Activated CD8-positive, alpha-beta T cell treated with anti-CD3 and anti-CD28 coated beads, Interleukin-2, amount 10 ng/mL, durations not matched to agents 7 days and 5 days (primary cell): ENCODE measurements around the gene INHBC. TPM values are rescaled to one million over a fixed set of nuclear protein-coding genes. Genes with fewer than 3 reads are reported as not detected.

Experiments used
- ATAC-seq: fragments of 150-1000 bp; cut with Tn5 transposase; one replicate; pipeline ENCODE4 v1.10.0; 2021; ENCODE audit warnings: moderate library complexity
- CTCF ChIA-PET: fragments of 350-600 bp; sonication (Branson Sonifier 250); formaldehyde crosslinking; loops from one replicate; lab custom pipeline; 2021; ENCODE audit warnings: antibody characterized with exemption; lab: Charles Lee
- POLR2A ChIA-PET: fragments of 350-600 bp; sonication (Branson Sonifier 250); formaldehyde crosslinking; loops from one replicate; lab custom pipeline; 2021; ENCODE audit warnings: antibody characterized with exemption; lab: Charles Lee
- DNase-seq: peaks from one replicate; pipeline ENCODE4 v3.0.0-alpha.2; 2020
- H3K27ac Mint-ChIP-seq: one replicate; pipeline ENCODE4 v1.8.0; 2021; ENCODE audit warnings: mild to moderate bottlenecking, mixed read lengths
- H3K27me3 Mint-ChIP-seq: one replicate; pipeline ENCODE4 v1.8.0; 2021; ENCODE audit warnings: low read depth, mixed read lengths
- H3K36me3 Mint-ChIP-seq: one replicate; pipeline ENCODE4 v1.8.0; 2021; ENCODE audit warnings: low read depth, mixed read lengths
- H3K4me1 Mint-ChIP-seq: one replicate; pipeline ENCODE4 v1.8.0; 2021; ENCODE audit warnings: low read depth, mixed read lengths
- H3K4me3 Mint-ChIP-seq: one replicate; pipeline ENCODE4 v1.8.0; 2021; ENCODE audit warnings: mild to moderate bottlenecking, mixed read lengths
- H3K9me3 Mint-ChIP-seq: one replicate; pipeline ENCODE4 v1.8.0; 2022; ENCODE audit warnings: mixed read lengths; ENCODE audit not compliant: insufficient read depth
- total RNA-seq, 2 experiments: library from RNA; stranded (reverse); gene quantifications; one replicate each; pipeline ENCODE4 v1.2.3, GENCODE V29; 2021

Gene INHBC
- total RNA-seq, 2 experiments from 2014 or later = not detected

DNA sequence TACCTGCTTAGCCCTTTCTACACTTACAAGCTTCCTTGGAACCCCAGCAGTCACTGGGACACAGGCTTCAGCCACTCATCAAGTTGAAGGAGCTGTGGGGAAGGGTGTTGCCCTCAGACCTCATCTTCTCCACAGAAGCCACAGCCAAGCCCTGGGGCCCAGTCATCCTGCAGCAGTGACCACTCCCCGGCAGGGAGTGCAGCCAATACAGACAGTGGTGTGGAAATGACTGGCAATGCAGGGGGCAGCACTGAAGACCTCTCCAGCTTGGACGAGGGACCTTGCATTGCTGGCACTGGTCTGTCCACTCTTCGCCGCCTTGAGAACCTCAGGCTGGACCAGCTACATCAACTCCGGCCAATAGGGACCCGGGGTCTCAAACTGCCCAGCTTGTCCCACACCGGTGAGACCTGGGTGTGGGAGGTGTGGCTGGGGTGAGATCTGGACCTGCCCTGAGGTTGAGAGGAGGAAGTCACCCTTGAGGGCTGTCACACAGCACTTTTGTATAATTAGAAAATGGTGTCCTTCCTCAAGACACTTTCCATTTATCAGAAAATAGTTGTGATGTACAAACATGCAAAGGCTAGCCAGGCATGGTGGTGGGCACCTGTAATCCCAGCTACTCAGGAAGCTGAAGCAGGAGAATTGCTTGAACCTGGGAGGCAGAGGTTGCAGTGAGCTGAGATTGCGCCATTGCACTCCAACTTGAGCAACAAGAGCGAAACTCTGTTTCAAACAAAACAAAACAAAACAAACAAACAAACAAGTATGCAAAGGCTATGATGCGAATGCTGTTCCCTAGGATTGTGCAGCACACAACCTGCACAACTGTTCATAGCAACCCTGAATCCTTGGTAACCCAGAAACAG lies 34.9 kb downstream of the INHBC start:
- ATAC-seq = no peak
- no peak for DNase-seq
- peaks cover 41% of the 10 kb centered on the region for H3K4me1 Mint-ChIP-seq
- H3K27me3 Mint-ChIP-seq = no peaks in the 10 kb centered on the region
- CTCF ChIA-PET = interaction anchor here (3.0 to 5.2 kb wide), 2 partner anchors 11 kb away, joined by 8 to 23 read pairs; partner anchors contain the start of genes ARHGAP9 and GLI1
- no peak overlapping the region for H3K27ac Mint-ChIP-seq
- H3K36me3 Mint-ChIP-seq = peaks cover 64% of the 10 kb centered on the region
- H3K9me3 Mint-ChIP-seq = no peaks in the 10 kb centered on the region
- POLR2A ChIA-PET = interaction anchor here (1.1 to 1.4 kb wide), 2 partner anchors 9 to 11 kb away, joined by 4 to 7 read pairs; no protein-coding TSS in a partner anchor
- H3K4me3 Mint-ChIP-seq = no peak overlapping the region

DNA sequence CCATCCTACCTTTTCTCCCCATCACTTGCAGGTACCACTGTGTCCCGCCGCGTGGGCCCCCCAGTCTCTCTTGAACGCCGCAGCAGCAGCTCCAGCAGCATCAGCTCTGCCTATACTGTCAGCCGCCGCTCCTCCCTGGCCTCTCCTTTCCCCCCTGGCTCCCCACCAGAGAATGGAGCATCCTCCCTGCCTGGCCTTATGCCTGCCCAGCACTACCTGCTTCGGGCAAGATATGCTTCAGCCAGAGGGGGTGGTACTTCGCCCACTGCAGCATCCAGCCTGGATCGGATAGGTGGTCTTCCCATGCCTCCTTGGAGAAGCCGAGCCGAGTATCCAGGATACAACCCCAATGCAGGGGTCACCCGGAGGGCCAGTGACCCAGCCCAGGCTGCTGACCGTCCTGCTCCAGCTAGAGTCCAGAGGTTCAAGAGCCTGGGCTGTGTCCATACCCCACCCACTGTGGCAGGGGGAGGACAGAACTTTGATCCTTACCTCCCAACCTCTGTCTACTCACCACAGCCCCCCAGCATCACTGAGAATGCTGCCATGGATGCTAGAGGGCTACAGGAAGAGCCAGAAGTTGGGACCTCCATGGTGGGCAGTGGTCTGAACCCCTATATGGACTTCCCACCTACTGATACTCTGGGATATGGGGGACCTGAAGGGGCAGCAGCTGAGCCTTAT lies 35.8 kb downstream of the INHBC start:
- no peak for DNase-seq
- H3K4me3 Mint-ChIP-seq = no peak overlapping the region
- H3K27ac Mint-ChIP-seq = no peak overlapping the region
- CTCF ChIA-PET = interaction anchor here (3.0 to 5.2 kb wide), 3 partner anchors 8 to 12 kb away, joined by 8 to 24 read pairs (median 23); partner anchors contain the start of genes ARHGAP9 and GLI1
- POLR2A ChIA-PET = interaction anchor here (1.4 to 2.8 kb wide), 2 partner anchors 8 kb away, joined by 7 to 11 read pairs; no protein-coding TSS in a partner anchor
- no peak for ATAC-seq
- no peaks in the 10 kb centered on the region for H3K27me3 Mint-ChIP-seq
- H3K4me1 Mint-ChIP-seq = peaks cover 44% of the 10 kb centered on the region
- H3K36me3 Mint-ChIP-seq = peaks cover 69% of the 10 kb centered on the region
- H3K9me3 Mint-ChIP-seq = no peaks in the 10 kb centered on the region

DNA sequence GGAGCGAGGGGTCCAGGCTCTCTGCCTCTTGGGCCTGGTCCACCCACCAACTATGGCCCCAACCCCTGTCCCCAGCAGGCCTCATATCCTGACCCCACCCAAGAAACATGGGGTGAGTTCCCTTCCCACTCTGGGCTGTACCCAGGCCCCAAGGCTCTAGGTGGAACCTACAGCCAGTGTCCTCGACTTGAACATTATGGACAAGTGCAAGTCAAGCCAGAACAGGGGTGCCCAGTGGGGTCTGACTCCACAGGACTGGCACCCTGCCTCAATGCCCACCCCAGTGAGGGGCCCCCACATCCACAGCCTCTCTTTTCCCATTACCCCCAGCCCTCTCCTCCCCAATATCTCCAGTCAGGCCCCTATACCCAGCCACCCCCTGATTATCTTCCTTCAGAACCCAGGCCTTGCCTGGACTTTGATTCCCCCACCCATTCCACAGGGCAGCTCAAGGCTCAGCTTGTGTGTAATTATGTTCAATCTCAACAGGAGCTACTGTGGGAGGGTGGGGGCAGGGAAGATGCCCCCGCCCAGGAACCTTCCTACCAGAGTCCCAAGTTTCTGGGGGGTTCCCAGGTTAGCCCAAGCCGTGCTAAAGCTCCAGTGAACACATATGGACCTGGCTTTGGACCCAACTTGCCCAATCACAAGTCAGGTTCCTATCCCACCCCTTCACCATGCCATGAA lies 36.5 kb downstream of the INHBC start:
- no peaks in the 10 kb centered on the region for H3K27me3 Mint-ChIP-seq
- no peak overlapping the region for H3K4me3 Mint-ChIP-seq
- H3K9me3 Mint-ChIP-seq = no peaks in the 10 kb centered on the region
- no peak for ATAC-seq
- H3K27ac Mint-ChIP-seq = no peak overlapping the region
- POLR2A ChIA-PET = interaction anchor here (0.5 to 2.8 kb wide), 2 partner anchors 9 to 359 kb away, joined by 3 to 11 read pairs; no protein-coding TSS in a partner anchor
- CTCF ChIA-PET = interaction anchor here (3.0 to 5.2 kb wide), 3 partner anchors 9 to 12 kb away, joined by 8 to 24 read pairs (median 23); partner anchors contain the start of genes ARHGAP9 and GLI1
- H3K4me1 Mint-ChIP-seq = peaks cover 47% of the 10 kb centered on the region
- DNase-seq = no peak
- peaks cover 75% of the 10 kb centered on the region for H3K36me3 Mint-ChIP-seq

DNA sequence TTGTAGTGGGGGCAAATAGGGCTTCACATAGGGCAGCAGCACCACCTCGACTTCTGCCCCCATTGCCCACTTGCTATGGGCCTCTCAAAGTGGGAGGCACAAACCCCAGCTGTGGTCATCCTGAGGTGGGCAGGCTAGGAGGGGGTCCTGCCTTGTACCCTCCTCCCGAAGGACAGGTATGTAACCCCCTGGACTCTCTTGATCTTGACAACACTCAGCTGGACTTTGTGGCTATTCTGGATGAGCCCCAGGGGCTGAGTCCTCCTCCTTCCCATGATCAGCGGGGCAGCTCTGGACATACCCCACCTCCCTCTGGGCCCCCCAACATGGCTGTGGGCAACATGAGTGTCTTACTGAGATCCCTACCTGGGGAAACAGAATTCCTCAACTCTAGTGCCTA lies 37.1 kb downstream of the INHBC start:
- ChIA-PET POLR2A (interaction anchor here (2.8 kb wide), 1 partner anchor 10 kb away, joined by 11 read pairs; no protein-coding TSS in a partner anchor), CTCF (interaction anchor here (3.0 to 5.2 kb wide), 3 partner anchors 9 to 13 kb away, joined by 8 to 24 read pairs (median 23); partner anchors contain the start of genes ARHGAP9 and GLI1)
- peaks cover 51% of the 10 kb centered on the region for H3K4me1 Mint-ChIP-seq

DNA sequence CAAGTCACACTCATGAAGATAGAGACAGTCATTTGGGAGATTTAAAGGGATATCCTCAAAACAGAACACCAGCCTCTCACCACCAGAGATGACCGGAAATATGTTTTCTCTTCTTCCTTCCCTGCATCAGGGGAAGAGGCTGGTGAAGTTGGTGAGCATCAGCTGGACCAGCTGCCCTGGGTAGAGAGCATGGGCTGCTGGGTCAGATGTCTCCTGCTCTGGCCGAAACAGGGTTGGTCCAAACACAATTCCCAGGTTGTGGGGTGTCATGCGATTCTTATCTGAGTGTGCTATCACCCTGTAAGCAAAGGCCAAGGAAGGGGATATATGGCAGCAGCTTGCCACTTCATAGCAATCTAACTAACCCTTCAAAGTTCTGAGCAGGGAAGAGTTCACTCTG lies 37.8 kb downstream of the INHBC start:
- Mint-ChIP-seq H3K27ac (no peak overlapping the region), H3K4me3 (no peak overlapping the region), H3K4me1 (peaks cover 50% of the 10 kb centered on the region), H3K36me3 (peaks cover 82% of the 10 kb centered on the region), H3K9me3 (no peaks in the 10 kb centered on the region), H3K27me3 (no peaks in the 10 kb centered on the region)
- POLR2A ChIA-PET = interaction anchor here (2.8 kb wide), 1 partner anchor 10 kb away, joined by 11 read pairs; no protein-coding TSS in a partner anchor
- DNase-seq (no peak), ATAC-seq (no peak)
- CTCF ChIA-PET = interaction anchor here (3.0 to 5.2 kb wide), 3 partner anchors 8 to 14 kb away, joined by 8 to 24 read pairs (median 23); partner anchors contain the start of genes ARHGAP9 and GLI1

More for the DNA sequence above, 37.1 kb downstream of the INHBC start:
- H3K9me3 Mint-ChIP-seq = no peaks in the 10 kb centered on the region
- DNase-seq (no peak), ATAC-seq (no peak)
- no peak overlapping the region for H3K27ac Mint-ChIP-seq
- H3K36me3 Mint-ChIP-seq = peaks cover 81% of the 10 kb centered on the region
- H3K27me3 Mint-ChIP-seq = no peaks in the 10 kb centered on the region
- H3K4me3 Mint-ChIP-seq = no peak overlapping the region

DNA sequence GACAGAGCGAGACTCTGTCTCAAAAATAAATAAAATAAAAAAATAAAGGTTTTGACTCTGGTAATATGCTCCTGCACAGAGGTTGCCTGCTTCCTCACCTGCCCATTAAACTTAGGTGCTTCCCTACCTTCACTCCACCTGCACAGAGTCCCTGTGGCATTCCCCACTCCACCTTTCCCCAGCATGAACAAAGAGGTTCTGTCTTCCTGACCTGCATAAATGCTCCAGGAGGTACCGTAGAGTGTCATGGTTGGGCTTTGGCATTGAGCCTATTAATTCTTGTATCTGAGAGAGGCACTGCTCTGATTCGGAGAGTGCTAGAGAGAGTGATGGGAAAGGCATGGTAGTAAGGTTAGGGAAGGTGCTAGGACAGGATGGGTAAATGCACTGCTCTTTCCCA lies 38.8 kb downstream of the INHBC start:
- Mint-ChIP-seq H3K4me1 (peaks cover 59% of the 10 kb centered on the region), H3K27ac (peak overlapping the region; percentile 7)
- POLR2A ChIA-PET = interaction anchor here (0.8 to 1.4 kb wide), 2 partner anchors 15 to 47 kb away, joined by 3 to 6 read pairs; partner anchors contain the start of gene DDIT3

DNA sequence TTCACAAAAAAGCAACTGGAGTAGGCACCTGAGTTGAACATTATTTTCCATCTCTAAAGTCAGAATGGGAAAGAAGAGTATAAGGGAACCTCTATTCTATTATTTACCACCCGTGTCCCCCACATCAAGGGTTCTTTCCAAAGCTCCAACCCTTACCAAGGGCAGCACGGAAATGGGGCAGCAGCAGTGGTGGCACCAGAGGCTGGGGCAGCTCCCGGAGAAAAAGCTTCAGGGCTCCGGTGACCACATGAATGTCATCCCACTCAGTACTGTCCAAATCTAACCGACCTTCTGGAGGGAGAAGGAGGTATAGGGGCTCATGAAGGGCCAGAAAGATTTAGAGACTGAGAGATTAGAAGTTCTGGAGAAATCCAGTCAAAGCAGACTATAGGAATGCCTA lies 39.3 kb downstream of the INHBC start:
- H3K4me3 Mint-ChIP-seq = peak overlapping the region; percentile 48
- POLR2A ChIA-PET = interaction anchor here (0.8 to 1.4 kb wide), 2 partner anchors 15 to 46 kb away, joined by 3 to 6 read pairs; partner anchors contain the start of gene DDIT3

More for the DNA sequence above, 38.8 kb downstream of the INHBC start:
- Mint-ChIP-seq H3K27me3 (no peaks in the 10 kb centered on the region), H3K9me3 (no peaks in the 10 kb centered on the region), H3K4me3 (no peak overlapping the region), H3K36me3 (peaks cover 80% of the 10 kb centered on the region)
- ATAC-seq (no peak), DNase-seq (no peak)
- CTCF ChIA-PET = interaction anchor here (0.9 to 4.6 kb wide), 3 partner anchors 11 to 15 kb away, joined by 3 to 48 read pairs (median 24); partner anchors contain the start of gene GLI1

DNA sequence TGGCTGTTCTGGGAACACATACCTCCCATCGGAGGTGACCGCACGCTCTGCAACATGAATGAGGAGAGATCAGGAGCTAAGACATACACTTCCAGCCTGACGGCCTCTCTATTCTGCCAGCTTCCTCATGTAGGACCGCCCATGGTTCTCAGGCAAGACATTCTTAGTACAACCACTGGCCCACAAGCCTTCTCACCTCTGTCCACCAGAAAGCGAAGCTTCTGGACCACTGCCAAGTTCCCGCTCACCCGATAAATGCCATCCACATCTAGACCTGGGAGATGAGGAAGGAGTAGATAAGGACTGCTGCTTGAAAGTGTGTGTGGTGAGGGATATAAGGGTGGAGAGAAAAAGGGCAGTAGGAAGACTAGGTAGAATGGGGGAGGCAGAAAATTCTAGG lies 39.8 kb downstream of the INHBC start:
- Mint-ChIP-seq H3K4me3 (peak overlapping the region; percentile 48), H3K4me1 (peaks cover 69% of the 10 kb centered on the region), H3K36me3 (peaks cover 78% of the 10 kb centered on the region), H3K27ac (peak overlapping the region; percentile 14), H3K9me3 (no peaks in the 10 kb centered on the region), H3K27me3 (no peaks in the 10 kb centered on the region)
- ATAC-seq (no peak), DNase-seq (no peak)
- ChIA-PET POLR2A (interaction anchor here (1.1 to 8.0 kb wide), 3 partner anchors 9 to 46 kb away, joined by 3 to 74 read pairs (median 6); partner anchors contain the start of genes DDIT3 and GLI1), CTCF (interaction anchor here (4.1 to 4.6 kb wide), 2 partner anchors 12 to 16 kb away, joined by 24 to 48 read pairs; partner anchors contain the start of gene GLI1)

More for the DNA sequence above, 39.3 kb downstream of the INHBC start:
- Mint-ChIP-seq H3K9me3 (no peaks in the 10 kb centered on the region), H3K27ac (no peak overlapping the region), H3K4me1 (peaks cover 64% of the 10 kb centered on the region), H3K36me3 (peaks cover 83% of the 10 kb centered on the region), H3K27me3 (no peaks in the 10 kb centered on the region)
- no peak for DNase-seq
- CTCF ChIA-PET = interaction anchor here (0.9 to 4.6 kb wide), 3 partner anchors 12 to 15 kb away, joined by 3 to 48 read pairs (median 24); partner anchors contain the start of gene GLI1
- no peak for ATAC-seq

DNA sequence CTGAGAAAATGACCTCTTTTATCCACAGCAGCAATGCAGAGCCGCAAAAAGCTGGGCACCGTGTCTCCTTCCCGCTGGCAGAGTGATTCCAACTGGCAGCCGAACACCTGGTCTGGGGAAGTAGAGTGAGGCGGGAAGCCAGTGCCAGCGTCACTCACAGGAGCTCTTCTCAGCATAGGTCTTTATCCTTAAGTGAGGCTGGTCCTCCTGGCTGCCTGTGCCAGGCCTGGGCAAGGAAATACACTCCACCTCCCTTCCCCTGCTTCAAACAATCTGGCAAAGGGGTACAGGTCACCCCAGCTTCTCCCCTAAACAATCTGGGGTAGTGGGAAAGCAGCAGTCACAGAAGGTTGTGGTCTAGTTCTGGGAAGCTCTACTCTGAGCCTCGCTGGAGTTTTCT lies 40.3 kb downstream of the INHBC start:
- peak overlapping the region; percentile 14 for H3K27ac Mint-ChIP-seq
- no peak for ATAC-seq
- H3K27me3 Mint-ChIP-seq = no peaks in the 10 kb centered on the region
- CTCF ChIA-PET = interaction anchor here (4.1 to 4.6 kb wide), 2 partner anchors 12 to 16 kb away, joined by 24 to 48 read pairs; partner anchors contain the start of gene GLI1
- no peak for DNase-seq
- peaks cover 69% of the 10 kb centered on the region for H3K4me1 Mint-ChIP-seq
- H3K9me3 Mint-ChIP-seq = no peaks in the 10 kb centered on the region
- peaks cover 74% of the 10 kb centered on the region for H3K36me3 Mint-ChIP-seq
- peak overlapping the region; percentile 48 for H3K4me3 Mint-ChIP-seq
- POLR2A ChIA-PET = interaction anchor here (1.1 to 8.0 kb wide), 3 partner anchors 9 to 45 kb away, joined by 3 to 74 read pairs (median 6); partner anchors contain the start of genes DDIT3 and GLI1
